Uterus (tissue), 2 donors: Measurements from ENCODE around the gene AP1S2.

Experiments used
- CTCF ChIP-seq, 4 experiments: fragments of 200-600 bp in 2 of 4; fragments of 450-650 bp in 2 of 4; sonication (generic) in 2 of 4; IDR thresholded peaks; one replicate each; pipeline ENCODE4 v1.5.1; 2016 to 2019; ENCODE audit warnings: antibody characterized with exemption in 4 of 4, mild to moderate bottlenecking in 2 of 4, moderate library complexity in 1 of 4
- POLR2A ChIP-seq, 2 donors: fragments of 450-650 bp; IDR thresholded peaks; one replicate each; pipeline ENCODE4 v1.6.1; 2016; ENCODE audit warnings: antibody characterized with exemption in 2 of 2, mild to moderate bottlenecking in 1 of 2, moderate library complexity in 1 of 2

- TF ChIP-seq POLR2A (IDR thresholded peaks at IDR 0.05) (no peak), CTCF (IDR thresholded peaks at IDR 0.05) (no peak)
Measured at GRCh38 chrX:15870310-15870709, 15.7 kb upstream of the AP1S2 start.
